Astrocyte of the spinal cord (primary cell): ENCODE data around the gene ZNF30.

Source experiments
- DNase-seq: peaks from one replicate; pipeline ENCODE4 v3.0.0; 2011; ENCODE audit warnings: low read depth, low spot score
- H3K4me3 ChIP-seq: 2 replicates; pipeline ENCODE4 v1.5.1; 2011; ENCODE audit warnings: low read depth, mild to moderate bottlenecking, low read length, moderate library complexity
- in situ Hi-C: cut with HindIII; loops from 2 replicates; pipeline ENCODE4 v1.10.0; 2017; ENCODE audit warnings: low sequenced_read_pairs
- TF ChIP-seq, protein P1 (sequence below): IDR thresholded peaks from 2 replicates; pipeline ENCODE4 v1.5.1; 2012; ENCODE audit warnings: low read depth, mild to moderate bottlenecking, low read length, inconsistent platforms

Gene ZNF30

DNA sequence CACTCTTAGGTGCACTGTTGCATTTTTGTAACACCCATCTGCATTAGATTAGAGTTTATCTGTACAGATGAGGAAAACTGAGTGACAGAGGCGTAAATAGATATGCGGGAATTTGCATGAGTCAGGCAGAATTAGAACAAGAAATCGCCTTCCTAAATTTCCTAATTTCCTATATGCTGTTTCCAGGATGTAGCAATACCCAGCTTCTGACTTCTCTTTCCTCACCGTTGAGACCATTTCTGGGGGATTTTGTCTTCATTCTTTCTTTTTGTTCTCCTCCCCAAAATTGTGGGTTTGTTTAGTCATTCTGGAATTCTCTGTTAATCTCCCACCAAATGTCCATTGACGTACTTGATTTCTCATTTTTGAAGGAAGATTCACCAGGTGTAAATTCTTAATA, 47.9 kb downstream of the ZNF30 start:
- DNase-seq, result no peak
- TF ChIP-seq, protein P1, sequence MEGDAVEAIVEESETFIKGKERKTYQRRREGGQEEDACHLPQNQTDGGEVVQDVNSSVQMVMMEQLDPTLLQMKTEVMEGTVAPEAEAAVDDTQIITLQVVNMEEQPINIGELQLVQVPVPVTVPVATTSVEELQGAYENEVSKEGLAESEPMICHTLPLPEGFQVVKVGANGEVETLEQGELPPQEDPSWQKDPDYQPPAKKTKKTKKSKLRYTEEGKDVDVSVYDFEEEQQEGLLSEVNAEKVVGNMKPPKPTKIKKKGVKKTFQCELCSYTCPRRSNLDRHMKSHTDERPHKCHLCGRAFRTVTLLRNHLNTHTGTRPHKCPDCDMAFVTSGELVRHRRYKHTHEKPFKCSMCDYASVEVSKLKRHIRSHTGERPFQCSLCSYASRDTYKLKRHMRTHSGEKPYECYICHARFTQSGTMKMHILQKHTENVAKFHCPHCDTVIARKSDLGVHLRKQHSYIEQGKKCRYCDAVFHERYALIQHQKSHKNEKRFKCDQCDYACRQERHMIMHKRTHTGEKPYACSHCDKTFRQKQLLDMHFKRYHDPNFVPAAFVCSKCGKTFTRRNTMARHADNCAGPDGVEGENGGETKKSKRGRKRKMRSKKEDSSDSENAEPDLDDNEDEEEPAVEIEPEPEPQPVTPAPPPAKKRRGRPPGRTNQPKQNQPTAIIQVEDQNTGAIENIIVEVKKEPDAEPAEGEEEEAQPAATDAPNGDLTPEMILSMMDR, result no peak
- in situ Hi-C loops, result no loop called here
- H3K4me3 ChIP-seq, result no peak overlapping the region

DNA sequence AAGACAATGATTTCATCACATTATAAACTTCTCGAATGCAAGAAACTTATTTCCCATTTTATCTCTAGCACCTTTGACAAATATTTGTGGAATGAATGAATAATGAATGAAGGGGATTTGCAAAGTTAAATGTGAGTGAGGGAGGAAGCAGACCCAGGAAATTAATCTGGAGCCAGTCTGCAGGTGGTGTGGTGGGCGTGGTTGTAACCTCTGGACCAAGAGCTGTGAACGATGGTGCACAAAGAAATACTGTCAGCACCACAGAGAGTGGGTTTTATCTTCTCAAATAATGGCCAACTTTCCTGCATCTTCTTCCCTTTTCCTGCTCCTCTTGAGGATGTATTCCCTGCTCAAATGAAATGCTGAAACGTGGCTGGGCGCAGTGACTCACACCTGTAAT, 48.4 kb downstream of the ZNF30 start:
- in situ Hi-C loops, result no loop called here
- H3K4me3 ChIP-seq, result no peak overlapping the region
- no peak for DNase-seq
- TF ChIP-seq, protein P1, result no peak

DNA sequence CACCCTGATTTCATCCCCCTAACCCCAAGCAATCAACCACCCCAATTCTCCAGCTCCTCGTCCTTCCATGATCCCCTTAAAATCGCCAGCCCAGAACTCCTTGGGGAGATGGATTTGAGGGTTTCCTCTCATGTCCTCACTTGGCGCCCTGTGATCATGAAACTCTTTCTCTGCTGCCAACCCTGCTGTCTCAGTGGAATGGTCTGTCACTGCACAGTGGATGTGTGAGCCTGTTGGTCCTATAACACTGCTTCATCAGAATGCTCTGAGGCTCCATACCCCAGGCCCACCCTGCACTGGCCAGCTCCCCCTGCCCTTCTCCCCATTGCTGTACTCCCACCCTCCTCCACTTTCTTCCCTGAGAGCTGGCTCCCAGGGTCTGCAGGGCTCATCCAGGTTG, 49.9 kb downstream of the ZNF30 start:
- DNase-seq, result no peak
- no peak overlapping the region for H3K4me3 ChIP-seq
- TF ChIP-seq, protein P1, result no peak
- in situ Hi-C loops, result no loop called here

DNA sequence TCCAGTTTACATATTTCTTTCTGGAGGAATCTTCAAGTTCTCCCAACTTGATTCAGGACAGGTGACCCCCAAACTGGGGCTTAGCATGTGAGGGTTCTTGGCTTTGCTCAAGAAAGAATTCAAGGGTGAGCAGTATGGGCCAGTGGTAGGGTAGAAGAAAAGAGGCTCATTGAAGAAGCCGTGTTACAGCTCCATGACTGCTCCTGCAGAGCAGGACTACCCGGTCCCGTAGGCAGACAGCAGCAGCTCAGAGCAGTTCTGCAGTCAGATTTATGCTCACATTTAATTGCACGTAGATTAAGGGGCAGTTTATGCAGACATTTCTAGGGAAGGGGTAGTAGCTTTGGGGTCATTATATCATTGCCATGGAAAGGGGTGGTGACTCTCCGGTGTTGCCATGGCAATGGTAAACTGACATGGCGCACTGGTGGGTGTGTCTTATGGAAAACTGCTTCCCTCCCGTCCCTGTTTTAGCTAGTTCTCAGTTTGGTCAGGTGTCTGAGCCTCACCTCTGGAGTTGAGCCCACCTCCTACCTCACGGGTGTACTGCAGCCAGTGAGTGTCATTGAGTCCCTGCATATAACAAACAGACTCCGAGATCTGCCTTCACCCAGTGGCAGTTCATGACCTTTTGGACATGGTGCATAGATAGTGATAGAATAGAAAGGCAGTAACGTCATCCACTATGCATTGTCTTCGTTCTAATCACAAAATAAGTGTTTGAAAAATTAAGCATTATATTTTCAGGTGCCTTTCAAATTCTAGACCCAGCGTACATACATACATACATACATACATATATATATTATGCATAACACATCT, 53.3 kb downstream of the ZNF30 start:
- TF ChIP-seq, protein P1, result no peak
- in situ Hi-C loops, result no loop called here
- no peak for DNase-seq
- no peak overlapping the region for H3K4me3 ChIP-seq

DNA sequence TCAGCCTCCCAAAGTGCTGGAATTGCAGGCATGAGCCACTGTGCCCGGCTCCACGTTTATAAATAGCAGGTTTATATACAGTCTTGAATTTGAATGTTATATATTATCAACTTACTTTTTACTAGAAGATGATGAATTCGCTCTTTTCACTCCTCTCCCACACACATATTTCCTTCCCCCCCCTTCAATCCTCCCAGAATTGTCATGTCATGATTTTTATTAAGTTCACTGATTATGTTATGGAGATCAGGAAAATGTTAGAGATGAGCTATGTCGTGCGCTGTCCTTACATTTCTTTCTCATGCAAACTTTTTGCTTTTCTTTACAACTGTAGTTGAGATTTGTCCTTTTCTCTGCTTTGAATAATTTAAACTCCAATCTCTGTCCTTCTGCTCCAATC, 55.6 kb downstream of the ZNF30 start:
- no peak for DNase-seq
- H3K4me3 ChIP-seq, result no peak overlapping the region
- TF ChIP-seq, protein P1, result no peak
- in situ Hi-C loops, result no loop called here

DNA sequence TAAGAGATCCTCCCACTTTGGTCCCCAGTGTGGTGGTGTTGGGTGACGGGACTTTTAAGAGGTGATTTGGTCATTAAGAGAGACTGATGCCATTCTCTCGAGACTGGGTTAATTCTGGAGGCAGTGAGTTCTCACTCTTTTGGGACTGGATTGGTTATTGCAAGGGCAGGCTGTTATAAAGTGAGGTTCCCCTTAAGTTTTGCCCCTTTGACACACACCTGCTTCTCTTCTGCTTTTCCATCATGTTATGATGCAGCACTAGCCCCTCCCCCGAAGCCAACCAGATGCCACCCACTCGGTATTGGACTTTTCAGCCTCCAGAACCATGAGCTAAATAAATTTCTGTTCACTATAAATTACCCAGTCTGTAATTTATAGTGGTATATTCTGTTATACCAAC, 57.1 kb downstream of the ZNF30 start:
- TF ChIP-seq, protein P1, result no peak
- in situ Hi-C loops, result no loop called here
- no peak overlapping the region for H3K4me3 ChIP-seq
- no peak for DNase-seq
